ENCODE measurements around the gene ELOVL5. TPM values are rescaled to one million over a fixed set of nuclear protein-coding genes. Genes with fewer than 3 reads are reported as not detected.
"Not testable (repeated sequence)": the region's sequence is repeated elsewhere in the genome, so short reads cannot be mapped to it uniquely, and the experiment has no call there.

The ELOVL5 gene
- total RNA-seq, 4 donors from 2014 or later = 55.2 to 80.2 (median 64.8) TPM

DNA sequence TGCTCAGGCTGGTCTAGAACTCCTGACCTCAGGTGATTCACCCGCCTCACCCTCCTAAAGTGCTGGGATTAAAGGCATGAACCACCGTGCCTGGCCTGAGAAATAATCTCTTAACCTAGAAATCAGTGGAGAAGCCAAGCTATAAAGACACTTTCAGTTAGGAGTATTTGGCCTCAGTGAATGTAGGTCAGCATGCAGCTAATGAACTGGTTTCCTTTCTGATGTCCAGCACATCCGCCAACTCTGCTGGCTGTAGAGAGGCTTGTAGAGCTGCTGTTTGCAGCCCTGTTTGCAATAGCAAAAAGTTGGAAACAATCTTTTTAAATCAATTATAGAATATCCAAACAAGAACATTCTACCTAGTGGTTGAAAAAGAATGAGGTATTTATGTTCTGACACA lies 42.4 kb upstream of the ELOVL5 start:
- Histone ChIP-seq H3K27ac (replicated peaks in 1 of 4) (no peak overlapping the region), H3K4me3 (no peak overlapping the region), H3K27me3 (no peaks in the 10 kb centered on the region), H3K4me1 (peaks cover 0 to 3% (median 0%) of the 10 kb centered on the region in 4 donors), H3K9me3 (no peaks in the 10 kb centered on the region), H3K36me3 (no peaks in the 10 kb centered on the region)
- 77% methylated on average over 3 of the region's 3 CpGs for WGBS
- TF ChIP-seq POLR2A (IDR thresholded peaks at IDR 0.05; ENCODE audit: low read depth) (no peak), POLR2AphosphoS5 (IDR thresholded peaks at IDR 0.05) (no peak), EP300 (IDR thresholded peaks at IDR 0.05) (no peak)
- TF ChIP-seq, protein P1, sequence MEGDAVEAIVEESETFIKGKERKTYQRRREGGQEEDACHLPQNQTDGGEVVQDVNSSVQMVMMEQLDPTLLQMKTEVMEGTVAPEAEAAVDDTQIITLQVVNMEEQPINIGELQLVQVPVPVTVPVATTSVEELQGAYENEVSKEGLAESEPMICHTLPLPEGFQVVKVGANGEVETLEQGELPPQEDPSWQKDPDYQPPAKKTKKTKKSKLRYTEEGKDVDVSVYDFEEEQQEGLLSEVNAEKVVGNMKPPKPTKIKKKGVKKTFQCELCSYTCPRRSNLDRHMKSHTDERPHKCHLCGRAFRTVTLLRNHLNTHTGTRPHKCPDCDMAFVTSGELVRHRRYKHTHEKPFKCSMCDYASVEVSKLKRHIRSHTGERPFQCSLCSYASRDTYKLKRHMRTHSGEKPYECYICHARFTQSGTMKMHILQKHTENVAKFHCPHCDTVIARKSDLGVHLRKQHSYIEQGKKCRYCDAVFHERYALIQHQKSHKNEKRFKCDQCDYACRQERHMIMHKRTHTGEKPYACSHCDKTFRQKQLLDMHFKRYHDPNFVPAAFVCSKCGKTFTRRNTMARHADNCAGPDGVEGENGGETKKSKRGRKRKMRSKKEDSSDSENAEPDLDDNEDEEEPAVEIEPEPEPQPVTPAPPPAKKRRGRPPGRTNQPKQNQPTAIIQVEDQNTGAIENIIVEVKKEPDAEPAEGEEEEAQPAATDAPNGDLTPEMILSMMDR (IDR thresholded peaks at IDR 0.05) = no peak
- intact Hi-C loops (cut with DNase I) = no loop called here
- DNase-seq (ENCODE audit: extremely low spot score) = no peak

DNA sequence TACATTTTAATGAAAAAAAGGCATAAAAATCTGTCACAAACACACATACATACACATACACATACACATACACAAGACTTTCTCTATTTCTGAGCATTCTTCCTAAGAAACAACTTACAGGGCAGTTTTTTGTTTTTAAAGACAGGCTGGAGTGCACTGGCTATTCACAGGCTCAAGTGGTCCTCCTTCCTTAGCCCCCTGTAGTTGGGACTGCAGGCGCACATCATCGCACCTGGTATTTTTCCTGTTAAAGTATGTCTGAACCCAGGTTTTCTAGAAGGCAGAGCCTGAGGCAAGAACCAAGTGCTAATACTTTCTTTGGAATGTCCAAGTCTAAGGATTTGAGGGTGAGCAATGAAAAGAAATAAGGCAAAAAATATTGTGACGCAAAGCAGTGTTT lies 41.3 kb upstream of the ELOVL5 start:
- WGBS = 99% methylated on average over 3 of the region's 3 CpGs
- TF ChIP-seq POLR2A (IDR thresholded peaks at IDR 0.05; ENCODE audit: low read depth) = no peak
- TF ChIP-seq, protein P1 (IDR thresholded peaks at IDR 0.05) = no peak
- no peak for TF ChIP-seq POLR2AphosphoS5 (IDR thresholded peaks at IDR 0.05)
- TF ChIP-seq EP300 (IDR thresholded peaks at IDR 0.05) = no peak
- Histone ChIP-seq H3K36me3 (no peaks in the 10 kb centered on the region), H3K27me3 (no peaks in the 10 kb centered on the region), H3K4me3 (no peak overlapping the region), H3K9me3 (no peaks in the 10 kb centered on the region), H3K27ac (replicated peaks in 1 of 4) (no peak overlapping the region), H3K4me1 (peaks cover 0 to 3% (median 0%) of the 10 kb centered on the region in 4 donors)
- intact Hi-C loops (cut with DNase I) = no loop called here
- DNase-seq (ENCODE audit: extremely low spot score) = no peak

DNA sequence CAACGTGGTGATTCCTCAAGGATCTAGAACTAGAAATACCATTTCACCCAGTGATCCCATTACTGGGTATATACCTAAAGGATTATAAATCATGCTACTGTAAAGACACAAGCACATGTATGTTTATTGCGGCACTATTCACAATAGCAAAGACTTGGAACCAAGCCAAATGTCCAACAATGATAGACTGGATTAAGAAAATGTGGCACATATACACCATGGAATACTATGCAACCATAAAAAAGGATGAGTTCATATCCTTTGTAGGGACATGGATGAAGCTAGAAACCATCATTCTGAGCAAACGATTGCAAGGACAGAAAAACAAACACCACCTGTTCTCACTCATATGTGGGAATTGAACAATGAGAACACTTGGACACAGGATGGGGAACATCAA lies 39.9 kb upstream of the ELOVL5 start:
- intact Hi-C loops (cut with DNase I); H3K4me3 ChIP-seq; H3K36me3 ChIP-seq; H3K27me3 ChIP-seq; DNase-seq (ENCODE audit: extremely low spot score); H3K27ac ChIP-seq (replicated peaks in 1 of 4); H3K4me1 ChIP-seq; H3K9me3 ChIP-seq: not testable (repeated sequence)
- 82% methylated on average over 3 of the region's 3 CpGs for WGBS

DNA sequence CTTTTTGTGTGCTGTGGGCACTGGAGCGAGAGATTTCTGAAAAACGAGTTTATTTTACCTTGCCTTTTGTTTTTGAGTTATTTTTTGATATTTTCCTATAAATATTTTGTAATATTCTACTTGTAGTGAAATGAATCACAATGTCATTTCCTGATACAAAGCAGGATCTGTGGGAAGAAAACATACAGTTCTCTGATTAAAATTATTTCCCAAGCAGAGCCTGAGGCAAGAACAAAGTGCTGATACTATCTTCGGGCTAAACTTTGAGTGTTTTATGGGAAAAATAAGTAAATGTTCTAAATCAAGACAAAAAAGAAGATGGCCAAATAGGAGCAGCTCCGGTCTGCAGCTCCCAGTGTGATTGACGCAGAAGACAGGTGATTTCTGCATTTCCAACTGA lies 33.7 kb upstream of the ELOVL5 start:
- intact Hi-C loops (cut with DNase I) = no loop called here
- Histone ChIP-seq H3K4me3 (no peak overlapping the region), H3K4me1 (no peaks in the 10 kb centered on the region), H3K9me3 (no peaks in the 10 kb centered on the region), H3K36me3 (no peaks in the 10 kb centered on the region), H3K27ac (replicated peaks in 1 of 4) (no peak overlapping the region), H3K27me3 (no peaks in the 10 kb centered on the region)
- TF ChIP-seq POLR2A (IDR thresholded peaks at IDR 0.05; ENCODE audit: low read depth) (no peak), POLR2AphosphoS5 (IDR thresholded peaks at IDR 0.05) (no peak), EP300 (IDR thresholded peaks at IDR 0.05) (no peak)
- TF ChIP-seq, protein P1 (IDR thresholded peaks at IDR 0.05) = no peak
- 93% methylated on average over 5 of the region's 5 CpGs for WGBS
- no peak for DNase-seq (ENCODE audit: extremely low spot score)

DNA sequence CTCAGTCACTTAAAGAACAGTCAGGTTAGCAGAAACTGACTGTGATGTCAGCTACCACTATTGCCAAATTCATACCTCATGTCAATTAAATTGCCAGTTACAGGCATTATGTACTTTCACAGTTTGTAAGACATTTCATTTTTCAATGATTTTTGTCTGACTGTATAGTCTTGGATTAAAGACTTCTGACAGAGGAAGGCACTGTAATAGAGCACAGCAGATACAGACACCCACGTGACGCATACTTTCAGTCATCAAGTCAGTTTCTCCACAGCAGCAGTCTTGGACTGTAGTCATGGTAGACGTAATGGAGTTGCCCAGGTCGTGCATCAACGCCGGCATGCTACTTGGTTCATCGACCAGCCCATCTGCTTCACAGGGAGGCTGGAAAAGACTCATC lies 29.5 kb upstream of the ELOVL5 start:
- Histone ChIP-seq H3K4me1 (no peaks in the 10 kb centered on the region), H3K27ac (replicated peaks in 1 of 4) (no peak overlapping the region), H3K9me3 (no peaks in the 10 kb centered on the region), H3K36me3 (no peaks in the 10 kb centered on the region), H3K4me3 (no peak overlapping the region), H3K27me3 (no peaks in the 10 kb centered on the region)
- DNase-seq (ENCODE audit: extremely low spot score) = no peak
- no peak for TF ChIP-seq POLR2AphosphoS5 (IDR thresholded peaks at IDR 0.05)
- no peak for TF ChIP-seq EP300 (IDR thresholded peaks at IDR 0.05)
- 73% methylated on average over 7 of the region's 7 CpGs for WGBS
- intact Hi-C loops (cut with DNase I) = no loop called here

DNA sequence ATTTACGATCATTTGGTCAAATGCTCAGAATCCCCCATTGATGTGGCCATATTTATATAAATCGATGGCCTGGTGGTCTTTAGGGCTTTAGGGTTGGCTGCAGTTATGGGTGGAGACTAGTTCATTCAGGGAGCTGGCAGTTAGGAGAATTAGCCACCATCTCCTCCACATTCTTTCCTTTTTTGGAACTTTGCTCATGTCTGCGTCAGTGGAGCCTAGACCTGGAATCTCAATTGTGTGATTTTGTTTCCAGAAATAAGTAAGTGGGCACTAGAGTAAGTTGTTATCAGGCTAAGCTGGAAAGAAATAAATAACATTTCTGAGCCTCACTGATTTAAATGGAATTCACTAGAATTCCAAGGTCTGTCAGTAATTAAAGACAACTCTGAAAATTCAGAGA lies 29.0 kb upstream of the ELOVL5 start:
- H3K36me3 ChIP-seq = no peaks in the 10 kb centered on the region
- no peaks in the 10 kb centered on the region for H3K27me3 ChIP-seq
- intact Hi-C loops (cut with DNase I) = no loop called here
- no peak overlapping the region for H3K27ac ChIP-seq (replicated peaks in 1 of 4)
- no peaks in the 10 kb centered on the region for H3K9me3 ChIP-seq
- TF ChIP-seq EP300 (IDR thresholded peaks at IDR 0.05) (no peak), POLR2A (IDR thresholded peaks at IDR 0.05; ENCODE audit: low read depth) (no peak), POLR2AphosphoS5 (IDR thresholded peaks at IDR 0.05) (no peak)
- TF ChIP-seq, protein P1 (IDR thresholded peaks at IDR 0.05) = no peak
- 88% methylated on average over 3 of the region's 3 CpGs for WGBS
- no peak overlapping the region for H3K4me3 ChIP-seq
- DNase-seq (ENCODE audit: extremely low spot score) = no peak
- no peaks in the 10 kb centered on the region for H3K4me1 ChIP-seq

Data from esophagus muscularis mucosa (tissue), 4 donors.